ENCODE data around the gene ZNF79.

Gene ZNF79

GRCh38 chr9:127446713-127447415 lies 22.7 kb downstream of the ZNF79 start:
- TF ChIP-seq RAD21 (IDR thresholded peaks at IDR 0.05; ENCODE audit: low read depth) (no peak), YY1 (IDR thresholded peaks at IDR 0.05; ENCODE audit: low read depth) (no peak), ZBTB7A (IDR thresholded peaks at IDR 0.05; ENCODE audit: low read depth) (no peak)

DNA sequence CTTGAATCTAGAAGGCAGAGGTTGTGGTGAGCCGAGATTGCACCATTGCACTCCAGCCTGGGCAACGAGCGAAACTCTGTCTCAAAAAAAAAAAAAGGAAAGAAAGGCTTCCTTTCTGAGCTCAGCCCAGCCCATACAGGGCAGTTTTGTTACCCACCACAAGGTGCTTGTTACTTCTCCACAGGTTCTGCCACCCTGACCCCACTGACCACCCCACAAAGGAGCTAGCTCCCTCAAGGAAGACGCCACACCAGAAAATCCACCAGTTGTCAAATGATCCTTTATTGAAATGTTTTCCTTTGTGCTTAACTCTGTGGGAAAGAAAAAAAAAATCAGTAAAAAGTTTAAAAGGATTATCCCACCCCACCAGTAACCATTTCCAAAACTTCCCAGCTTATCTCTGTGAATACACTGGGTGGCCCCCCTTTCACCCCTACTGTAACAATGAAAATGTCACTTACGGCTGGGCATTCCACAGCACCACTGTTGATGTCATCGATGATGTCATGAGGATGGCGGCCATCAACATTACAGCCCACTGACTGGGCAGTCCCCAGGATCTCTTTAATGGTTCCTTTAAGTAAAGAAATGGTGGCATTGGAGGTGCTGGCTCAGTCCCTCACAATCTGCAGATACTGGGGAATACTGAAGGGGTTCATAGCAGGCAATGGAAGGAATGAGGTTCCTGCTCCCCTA lies 23.4 kb downstream of the ZNF79 start:
- TF ChIP-seq FOXM1 (IDR thresholded peaks at IDR 0.05; ENCODE audit: borderline replicate concordance, low read depth) (no peak), CREB1 (IDR thresholded peaks at IDR 0.05; ENCODE audit: low read depth) (0 out of 2 replicates have a peak, but pooled peaks have one; percentile 30)

- TF ChIP-seq FOXM1 (IDR thresholded peaks at IDR 0.05; ENCODE audit: borderline replicate concordance, low read depth) (no peak), TCF12 (IDR thresholded peaks at IDR 0.05; ENCODE audit: low read depth) (no peak), NFIC (IDR thresholded peaks at IDR 0.05) (no peak), CREB1 (IDR thresholded peaks at IDR 0.05; ENCODE audit: low read depth) (no peak), RAD21 (IDR thresholded peaks at IDR 0.05; ENCODE audit: low read depth) (no peak), EGR1 (IDR thresholded peaks at IDR 0.05) (no peak), TAF1 (IDR thresholded peaks at IDR 0.05; ENCODE audit: low read depth) (no peak), EP300 (IDR thresholded peaks at IDR 0.05; ENCODE audit: borderline replicate concordance) (no peak), YY1 (IDR thresholded peaks at IDR 0.05; ENCODE audit: low read depth) (no peak), TEAD4 (IDR thresholded peaks at IDR 0.05) (no peak), USF1 (IDR thresholded peaks at IDR 0.05) (no peak), MAX (IDR thresholded peaks at IDR 0.05) (no peak), ZBTB7A (IDR thresholded peaks at IDR 0.05; ENCODE audit: low read depth) (no peak)
- TF ChIP-seq, protein P1, sequence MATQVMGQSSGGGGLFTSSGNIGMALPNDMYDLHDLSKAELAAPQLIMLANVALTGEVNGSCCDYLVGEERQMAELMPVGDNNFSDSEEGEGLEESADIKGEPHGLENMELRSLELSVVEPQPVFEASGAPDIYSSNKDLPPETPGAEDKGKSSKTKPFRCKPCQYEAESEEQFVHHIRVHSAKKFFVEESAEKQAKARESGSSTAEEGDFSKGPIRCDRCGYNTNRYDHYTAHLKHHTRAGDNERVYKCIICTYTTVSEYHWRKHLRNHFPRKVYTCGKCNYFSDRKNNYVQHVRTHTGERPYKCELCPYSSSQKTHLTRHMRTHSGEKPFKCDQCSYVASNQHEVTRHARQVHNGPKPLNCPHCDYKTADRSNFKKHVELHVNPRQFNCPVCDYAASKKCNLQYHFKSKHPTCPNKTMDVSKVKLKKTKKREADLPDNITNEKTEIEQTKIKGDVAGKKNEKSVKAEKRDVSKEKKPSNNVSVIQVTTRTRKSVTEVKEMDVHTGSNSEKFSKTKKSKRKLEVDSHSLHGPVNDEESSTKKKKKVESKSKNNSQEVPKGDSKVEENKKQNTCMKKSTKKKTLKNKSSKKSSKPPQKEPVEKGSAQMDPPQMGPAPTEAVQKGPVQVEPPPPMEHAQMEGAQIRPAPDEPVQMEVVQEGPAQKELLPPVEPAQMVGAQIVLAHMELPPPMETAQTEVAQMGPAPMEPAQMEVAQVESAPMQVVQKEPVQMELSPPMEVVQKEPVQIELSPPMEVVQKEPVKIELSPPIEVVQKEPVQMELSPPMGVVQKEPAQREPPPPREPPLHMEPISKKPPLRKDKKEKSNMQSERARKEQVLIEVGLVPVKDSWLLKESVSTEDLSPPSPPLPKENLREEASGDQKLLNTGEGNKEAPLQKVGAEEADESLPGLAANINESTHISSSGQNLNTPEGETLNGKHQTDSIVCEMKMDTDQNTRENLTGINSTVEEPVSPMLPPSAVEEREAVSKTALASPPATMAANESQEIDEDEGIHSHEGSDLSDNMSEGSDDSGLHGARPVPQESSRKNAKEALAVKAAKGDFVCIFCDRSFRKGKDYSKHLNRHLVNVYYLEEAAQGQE (IDR thresholded peaks at IDR 0.05; ENCODE audit: low read depth) = no peak
Observed at GRCh38 chr9:127448112-127448805, 24.1 kb downstream of the ZNF79 start.

GRCh38 chr9:127449332-127449966 lies 25.3 kb downstream of the ZNF79 start:
- TF ChIP-seq YY1 (IDR thresholded peaks at IDR 0.05; ENCODE audit: low read depth) (no peak), EP300 (IDR thresholded peaks at IDR 0.05; ENCODE audit: borderline replicate concordance) (no peak), ZBTB7A (IDR thresholded peaks at IDR 0.05; ENCODE audit: low read depth) (no peak), CEBPB (IDR thresholded peaks at IDR 0.05) (no peak), FOXM1 (IDR thresholded peaks at IDR 0.05; ENCODE audit: borderline replicate concordance, low read depth) (no peak), TAF1 (IDR thresholded peaks at IDR 0.05; ENCODE audit: low read depth) (no peak), USF1 (IDR thresholded peaks at IDR 0.05) (no peak)

- TF ChIP-seq TEAD4 (IDR thresholded peaks at IDR 0.05) (no peak), FOXM1 (IDR thresholded peaks at IDR 0.05; ENCODE audit: borderline replicate concordance, low read depth) (no peak)
Observed at GRCh38 chr9:127450243-127450760, 26.1 kb downstream of the ZNF79 start.

GRCh38 chr9:127450830-127451607 lies 26.8 kb downstream of the ZNF79 start, which contains the start of the genes LRSAM1 and RPL12:
LRSAM1 (plus strand) TSS chr9:127451510; CDS start chr9:127454528, 3,018 bp downstream.
RPL12 (minus strand) TSS chr9:127451406; CDS start chr9:127451317, 89 bp downstream.
- TF ChIP-seq CEBPB (IDR thresholded peaks at IDR 0.05) (peak; percentile 43; the same call in 1 of the 2 replicates), YY1 (IDR thresholded peaks at IDR 0.05; ENCODE audit: low read depth) (peak; percentile 100), USF1 (IDR thresholded peaks at IDR 0.05) (peak; percentile 40), RAD21 (IDR thresholded peaks at IDR 0.05; ENCODE audit: low read depth) (no peak), TCF12 (IDR thresholded peaks at IDR 0.05; ENCODE audit: low read depth) (peak; percentile 67; the same call in 1 of the 2 replicates), FOXM1 (IDR thresholded peaks at IDR 0.05; ENCODE audit: borderline replicate concordance, low read depth) (no peak), TAF1 (IDR thresholded peaks at IDR 0.05; ENCODE audit: low read depth) (peak; percentile 99), NFIC (IDR thresholded peaks at IDR 0.05) (peak; percentile 45; the same call in 1 of the 2 replicates), EP300 (IDR thresholded peaks at IDR 0.05; ENCODE audit: borderline replicate concordance) (0 out of 2 replicates have a peak, but pooled peaks have one; percentile 6), ZBTB7A (IDR thresholded peaks at IDR 0.05; ENCODE audit: low read depth) (no peak), MAX (IDR thresholded peaks at IDR 0.05) (peak; percentile 93), TEAD4 (IDR thresholded peaks at IDR 0.05) (peak; percentile 58; the same call in 1 of the 2 replicates), EGR1 (IDR thresholded peaks at IDR 0.05) (peak; percentile 57), CREB1 (IDR thresholded peaks at IDR 0.05; ENCODE audit: low read depth) (peak; percentile 94)
- TF ChIP-seq, protein P1 (IDR thresholded peaks at IDR 0.05; ENCODE audit: low read depth) = peak; percentile 18; the same call in 1 of the 2 replicates

Data from Ishikawa (cell line).